ENCODE measurements around the gene TOR2A. TPM values are rescaled to one million over a fixed set of nuclear protein-coding genes. Genes with fewer than 3 reads are reported as not detected.
"Not testable (repeated sequence)": the region's sequence is repeated elsewhere in the genome, so short reads cannot be mapped to it uniquely, and the experiment has no call there.

The TOR2A gene
- total RNA-seq (ENCODE audit: unreplicated experiment), result 27.5 TPM
- long read RNA-seq, transcript TOR2A-209 (4 exons, 933 nt), result major isoform, 7 of 30 reads
- long read RNA-seq, transcript TOR2A-203 (5 exons, 1,523 nt), result major isoform, 7 of 30 reads
- long read RNA-seq, partial matches to known transcripts, result 3 of 30 reads
- long read RNA-seq, other reads (novel, unspliced or antisense), result 6 of 30 reads

DNA sequence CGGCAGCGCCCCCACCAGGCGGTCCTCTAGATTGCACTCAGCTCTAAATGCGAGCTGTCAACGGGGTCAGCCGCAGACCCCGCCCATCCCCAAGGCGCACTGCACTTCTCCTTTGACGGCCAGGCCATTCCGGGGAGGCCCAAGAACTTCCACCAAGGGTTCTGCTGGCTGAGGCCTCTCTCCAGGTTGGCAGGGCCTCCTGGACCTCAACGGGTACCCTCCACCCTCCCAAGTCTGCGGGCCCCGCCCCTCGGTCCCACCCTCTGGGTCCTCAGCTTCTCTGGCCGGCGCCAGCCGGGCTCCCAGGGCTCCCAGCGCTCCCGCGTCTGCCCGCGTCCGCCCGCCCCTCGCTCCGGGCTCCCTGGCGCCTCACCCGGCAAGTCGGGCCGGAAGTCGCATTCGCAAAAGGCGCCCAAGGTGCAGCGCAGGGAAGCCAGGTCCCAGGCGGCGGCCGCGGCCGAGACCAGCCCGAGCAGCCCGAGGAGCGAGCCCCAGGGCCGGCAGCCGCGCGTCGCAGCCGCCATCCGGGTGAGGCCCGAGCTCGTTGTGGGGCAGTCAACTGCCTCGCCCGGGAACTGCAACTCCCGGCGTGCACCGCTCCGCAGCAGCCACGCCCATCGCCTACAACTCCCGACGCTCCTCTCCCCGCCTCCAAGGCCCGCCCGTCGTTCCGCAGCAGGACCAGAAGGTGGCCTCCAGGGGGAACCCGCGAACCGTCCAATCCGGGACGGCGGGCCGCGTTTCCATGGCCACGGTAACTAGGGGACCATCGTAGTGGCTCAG is at the start of gene TOR2A:
TSS of gene TOR2A (minus strand) at position 548 of the 783 bp plus-strand sequence. CDS start at position 524, 24 bp downstream.
- Mint-ChIP-seq H3K27me3 (ENCODE audit: unreplicated experiment) (peaks cover 6% of the 10 kb centered on the region), H3K9me3 (ENCODE audit: unreplicated experiment) (peaks cover 2% of the 10 kb centered on the region), H3K36me3 (ENCODE audit: unreplicated experiment) (peaks cover 5% of the 10 kb centered on the region), H3K4me3 (ENCODE audit: unreplicated experiment) (peak within 1 kb of the TSS; percentile 90), H3K4me1 (ENCODE audit: low read depth, unreplicated experiment) (peaks cover 4% of the 10 kb centered on the region), H3K27ac (ENCODE audit: unreplicated experiment) (peak within 1 kb of the TSS; percentile 68)
- TF ChIP-seq, protein P1, sequence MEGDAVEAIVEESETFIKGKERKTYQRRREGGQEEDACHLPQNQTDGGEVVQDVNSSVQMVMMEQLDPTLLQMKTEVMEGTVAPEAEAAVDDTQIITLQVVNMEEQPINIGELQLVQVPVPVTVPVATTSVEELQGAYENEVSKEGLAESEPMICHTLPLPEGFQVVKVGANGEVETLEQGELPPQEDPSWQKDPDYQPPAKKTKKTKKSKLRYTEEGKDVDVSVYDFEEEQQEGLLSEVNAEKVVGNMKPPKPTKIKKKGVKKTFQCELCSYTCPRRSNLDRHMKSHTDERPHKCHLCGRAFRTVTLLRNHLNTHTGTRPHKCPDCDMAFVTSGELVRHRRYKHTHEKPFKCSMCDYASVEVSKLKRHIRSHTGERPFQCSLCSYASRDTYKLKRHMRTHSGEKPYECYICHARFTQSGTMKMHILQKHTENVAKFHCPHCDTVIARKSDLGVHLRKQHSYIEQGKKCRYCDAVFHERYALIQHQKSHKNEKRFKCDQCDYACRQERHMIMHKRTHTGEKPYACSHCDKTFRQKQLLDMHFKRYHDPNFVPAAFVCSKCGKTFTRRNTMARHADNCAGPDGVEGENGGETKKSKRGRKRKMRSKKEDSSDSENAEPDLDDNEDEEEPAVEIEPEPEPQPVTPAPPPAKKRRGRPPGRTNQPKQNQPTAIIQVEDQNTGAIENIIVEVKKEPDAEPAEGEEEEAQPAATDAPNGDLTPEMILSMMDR (IDR thresholded peaks at IDR 0.05; ENCODE audit: partially characterized antibody, unreplicated experiment), result peak; percentile 92
- DNase-seq, result peak; percentile 99

DNA sequence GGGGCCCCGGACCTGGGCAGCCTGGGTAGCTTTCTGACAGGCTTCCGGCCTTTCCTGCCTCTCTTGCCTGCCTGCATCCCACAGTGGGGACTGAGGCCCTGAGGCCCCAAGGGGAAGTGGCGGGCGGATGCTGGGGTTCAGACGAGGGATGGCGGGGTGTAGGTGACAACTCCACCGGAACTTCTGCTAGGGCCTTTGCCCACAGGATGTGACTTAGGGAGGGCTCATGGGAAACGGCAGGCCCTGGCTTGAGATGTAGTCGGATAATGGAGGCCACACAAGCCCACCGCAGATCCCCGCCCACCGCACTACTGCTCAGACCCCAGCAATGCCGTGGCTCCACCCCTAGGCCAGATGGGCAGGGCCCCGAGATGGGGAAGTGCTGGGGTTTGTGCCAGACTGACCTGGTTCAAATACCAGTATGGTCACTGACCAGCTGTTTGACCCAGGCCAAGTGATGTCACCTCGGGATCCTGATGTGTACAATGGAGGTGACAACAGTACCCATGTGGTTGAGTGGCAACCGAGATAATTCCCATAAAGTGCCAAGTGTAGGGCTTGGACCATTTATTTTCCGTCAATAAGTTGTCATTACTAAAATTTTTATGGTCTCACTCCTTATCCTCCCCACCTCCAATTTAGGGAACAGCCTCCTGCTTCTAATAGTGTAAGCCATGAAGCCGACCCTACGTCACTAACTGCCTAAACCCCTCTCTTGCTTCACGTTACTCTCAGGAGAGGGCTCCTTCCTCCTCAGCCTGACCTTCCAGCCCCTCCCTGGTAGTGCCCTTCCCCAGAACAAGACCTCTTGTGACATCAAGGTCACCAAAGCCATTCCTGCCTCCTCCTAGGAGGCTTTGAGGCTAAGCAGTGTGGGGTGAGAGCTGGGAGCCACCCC is 48.3 kb upstream of the TOR2A start:
- Mint-ChIP-seq H3K36me3 (ENCODE audit: unreplicated experiment) (no peaks in the 10 kb centered on the region), H3K27me3 (ENCODE audit: unreplicated experiment) (peaks cover 4% of the 10 kb centered on the region), H3K4me3 (ENCODE audit: unreplicated experiment) (no peak overlapping the region), H3K27ac (ENCODE audit: unreplicated experiment) (peak overlapping the region; percentile 62), H3K9me3 (ENCODE audit: unreplicated experiment) (peaks cover 10% of the 10 kb centered on the region), H3K4me1 (ENCODE audit: low read depth, unreplicated experiment) (peaks cover 7% of the 10 kb centered on the region)
- DNase-seq, result no peak
- TF ChIP-seq, protein P1 (IDR thresholded peaks at IDR 0.05; ENCODE audit: partially characterized antibody, unreplicated experiment), result no peak

GRCh38 chr9:127781806-127782205 is 46.7 kb upstream of the TOR2A start:
- Mint-ChIP-seq H3K36me3 (ENCODE audit: unreplicated experiment) (no peaks in the 10 kb centered on the region), H3K4me1 (ENCODE audit: low read depth, unreplicated experiment) (peaks cover 12% of the 10 kb centered on the region), H3K4me3 (ENCODE audit: unreplicated experiment) (no peak overlapping the region), H3K9me3 (ENCODE audit: unreplicated experiment) (peaks cover 15% of the 10 kb centered on the region), H3K27me3 (ENCODE audit: unreplicated experiment) (peaks cover 3% of the 10 kb centered on the region), H3K27ac (ENCODE audit: unreplicated experiment) (no peak overlapping the region)
- no peak for DNase-seq
- TF ChIP-seq, protein P1 (IDR thresholded peaks at IDR 0.05; ENCODE audit: partially characterized antibody, unreplicated experiment), result no peak

- H3K27me3 Mint-ChIP-seq (ENCODE audit: unreplicated experiment); DNase-seq; H3K4me3 Mint-ChIP-seq (ENCODE audit: unreplicated experiment); H3K27ac Mint-ChIP-seq (ENCODE audit: unreplicated experiment); H3K36me3 Mint-ChIP-seq (ENCODE audit: unreplicated experiment): not testable (repeated sequence)
- Mint-ChIP-seq H3K4me1 (ENCODE audit: low read depth, unreplicated experiment) (peaks cover 12% of the 10 kb centered on the region), H3K9me3 (ENCODE audit: unreplicated experiment) (peaks cover 11% of the 10 kb centered on the region)
Observed at GRCh38 chr9:127780909-127781308, 45.8 kb upstream of the TOR2A start.

DNA sequence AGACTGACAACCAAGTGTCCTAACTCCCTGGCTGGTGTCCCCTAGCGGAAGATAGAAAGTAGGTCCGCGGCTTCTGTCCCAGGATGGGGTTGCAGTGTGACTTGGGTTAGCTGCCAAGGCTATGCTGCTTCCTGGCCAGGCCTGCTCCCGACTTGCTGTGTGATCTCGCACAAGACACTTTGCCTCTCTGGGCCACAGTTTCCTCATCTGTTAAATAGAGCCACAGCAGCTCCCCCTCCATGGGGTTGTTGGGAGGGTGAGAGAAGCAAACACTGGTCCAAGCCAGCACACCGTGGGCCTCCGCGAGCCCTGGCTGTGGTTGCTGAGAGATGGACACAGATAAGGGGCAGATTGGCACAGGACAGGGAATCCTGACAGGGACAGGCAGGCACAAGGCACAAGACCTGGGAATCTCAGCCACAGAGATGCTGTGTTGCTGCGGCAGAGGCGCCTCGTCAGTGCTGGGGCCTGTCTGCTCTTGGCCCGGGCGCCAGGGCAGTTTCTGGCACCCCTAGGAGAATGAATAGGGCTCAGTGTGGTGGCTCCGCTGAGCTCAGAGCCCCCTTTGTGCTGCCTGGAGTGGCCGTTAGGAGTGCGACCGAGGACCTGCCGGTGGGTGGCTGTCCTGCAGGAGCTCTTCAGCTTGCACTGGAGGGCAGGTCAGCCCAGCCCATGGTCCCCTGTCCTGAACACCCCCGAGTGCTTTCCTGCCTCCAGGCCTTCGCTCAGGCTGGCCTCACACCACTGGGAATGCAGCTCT is 45.2 kb upstream of the TOR2A start:
- TF ChIP-seq, protein P1 (IDR thresholded peaks at IDR 0.05; ENCODE audit: partially characterized antibody, unreplicated experiment), result no peak
- no peaks in the 10 kb centered on the region for H3K36me3 Mint-ChIP-seq (ENCODE audit: unreplicated experiment)
- no peak overlapping the region for H3K4me3 Mint-ChIP-seq (ENCODE audit: unreplicated experiment)
- no peak overlapping the region for H3K27ac Mint-ChIP-seq (ENCODE audit: unreplicated experiment)
- peaks cover 11% of the 10 kb centered on the region for H3K9me3 Mint-ChIP-seq (ENCODE audit: unreplicated experiment)
- peaks cover 12% of the 10 kb centered on the region for H3K4me1 Mint-ChIP-seq (ENCODE audit: low read depth, unreplicated experiment)
- no peaks in the 10 kb centered on the region for H3K27me3 Mint-ChIP-seq (ENCODE audit: unreplicated experiment)
- DNase-seq, result no peak
